Astrocyte of the cerebellum (primary cell): ENCODE results near the gene NEU2.

ENCODE experiments used
- DNase-seq: peaks from one replicate; pipeline ENCODE4 v3.0.0-alpha.2; 2011; ENCODE audit warnings: low read depth
- H3K4me3 ChIP-seq: 2 replicates; pipeline ENCODE4 v1.5.1; 2011; ENCODE audit warnings: mild to moderate bottlenecking, low read depth, low read length, moderate library complexity
- in situ Hi-C: cut with HindIII; loops from 2 replicates; pipeline ENCODE4 v1.10.0; 2017; ENCODE audit warnings: low sequenced_read_pairs
- TF ChIP-seq, protein P1 (sequence below): IDR thresholded peaks from 2 replicates; pipeline ENCODE4 v1.5.1; 2012; ENCODE audit warnings: low read length, low read depth, moderate library complexity, mild to moderate bottlenecking; ENCODE audit errors: missing control alignments

NEU2 gene

DNA sequence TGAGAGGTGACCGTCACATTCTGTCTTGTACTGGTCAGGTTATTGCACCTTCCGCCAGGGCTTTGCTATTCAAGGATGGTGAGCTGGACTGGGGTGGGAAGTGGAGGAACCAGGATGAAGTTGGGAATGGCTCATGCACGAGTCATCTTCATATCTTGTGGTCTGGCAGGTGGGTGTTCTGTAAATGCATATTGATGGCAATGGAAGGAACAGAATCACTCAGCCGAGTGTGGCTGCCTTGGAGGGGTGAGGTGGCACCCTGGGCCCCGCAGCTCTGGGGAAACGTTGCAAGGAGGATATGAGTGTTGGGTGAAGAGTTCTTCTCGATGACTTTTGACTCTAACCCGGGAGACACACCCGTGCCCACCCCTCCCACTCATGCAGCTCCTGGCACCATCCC is 1.2 kb downstream of the NEU2 start:
- no peak for DNase-seq
- TF ChIP-seq, protein P1, sequence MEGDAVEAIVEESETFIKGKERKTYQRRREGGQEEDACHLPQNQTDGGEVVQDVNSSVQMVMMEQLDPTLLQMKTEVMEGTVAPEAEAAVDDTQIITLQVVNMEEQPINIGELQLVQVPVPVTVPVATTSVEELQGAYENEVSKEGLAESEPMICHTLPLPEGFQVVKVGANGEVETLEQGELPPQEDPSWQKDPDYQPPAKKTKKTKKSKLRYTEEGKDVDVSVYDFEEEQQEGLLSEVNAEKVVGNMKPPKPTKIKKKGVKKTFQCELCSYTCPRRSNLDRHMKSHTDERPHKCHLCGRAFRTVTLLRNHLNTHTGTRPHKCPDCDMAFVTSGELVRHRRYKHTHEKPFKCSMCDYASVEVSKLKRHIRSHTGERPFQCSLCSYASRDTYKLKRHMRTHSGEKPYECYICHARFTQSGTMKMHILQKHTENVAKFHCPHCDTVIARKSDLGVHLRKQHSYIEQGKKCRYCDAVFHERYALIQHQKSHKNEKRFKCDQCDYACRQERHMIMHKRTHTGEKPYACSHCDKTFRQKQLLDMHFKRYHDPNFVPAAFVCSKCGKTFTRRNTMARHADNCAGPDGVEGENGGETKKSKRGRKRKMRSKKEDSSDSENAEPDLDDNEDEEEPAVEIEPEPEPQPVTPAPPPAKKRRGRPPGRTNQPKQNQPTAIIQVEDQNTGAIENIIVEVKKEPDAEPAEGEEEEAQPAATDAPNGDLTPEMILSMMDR, result no peak
- H3K4me3 ChIP-seq, result no peak overlapping the region
- in situ Hi-C loops, result no loop called here

DNA sequence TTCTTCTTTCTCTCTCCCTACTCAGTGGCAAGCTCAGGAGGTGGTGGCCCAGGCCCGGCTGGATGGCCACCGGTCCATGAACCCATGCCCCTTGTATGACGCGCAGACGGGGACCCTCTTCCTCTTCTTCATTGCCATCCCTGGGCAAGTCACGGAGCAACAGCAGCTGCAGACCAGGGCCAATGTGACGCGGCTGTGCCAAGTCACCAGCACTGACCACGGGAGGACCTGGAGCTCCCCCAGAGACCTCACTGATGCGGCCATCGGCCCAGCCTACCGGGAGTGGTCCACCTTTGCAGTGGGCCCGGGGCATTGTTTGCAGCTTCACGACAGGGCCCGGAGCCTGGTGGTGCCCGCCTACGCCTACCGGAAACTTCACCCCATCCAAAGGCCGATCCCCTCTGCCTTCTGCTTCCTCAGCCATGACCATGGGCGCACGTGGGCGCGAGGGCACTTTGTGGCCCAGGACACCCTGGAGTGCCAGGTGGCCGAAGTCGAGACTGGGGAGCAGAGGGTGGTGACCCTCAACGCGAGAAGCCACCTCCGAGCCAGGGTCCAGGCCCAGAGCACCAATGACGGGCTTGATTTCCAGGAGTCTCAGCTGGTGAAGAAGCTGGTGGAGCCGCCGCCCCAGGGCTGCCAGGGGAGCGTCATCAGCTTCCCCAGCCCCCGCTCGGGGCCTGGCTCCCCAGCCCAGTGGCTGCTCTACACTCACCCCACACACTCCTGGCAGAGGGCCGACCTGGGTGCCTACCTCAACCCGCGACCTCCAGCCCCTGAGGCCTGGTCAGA is 1.8 kb downstream of the NEU2 start:
- DNase-seq, result no peak
- in situ Hi-C loops, result no loop called here

DNA sequence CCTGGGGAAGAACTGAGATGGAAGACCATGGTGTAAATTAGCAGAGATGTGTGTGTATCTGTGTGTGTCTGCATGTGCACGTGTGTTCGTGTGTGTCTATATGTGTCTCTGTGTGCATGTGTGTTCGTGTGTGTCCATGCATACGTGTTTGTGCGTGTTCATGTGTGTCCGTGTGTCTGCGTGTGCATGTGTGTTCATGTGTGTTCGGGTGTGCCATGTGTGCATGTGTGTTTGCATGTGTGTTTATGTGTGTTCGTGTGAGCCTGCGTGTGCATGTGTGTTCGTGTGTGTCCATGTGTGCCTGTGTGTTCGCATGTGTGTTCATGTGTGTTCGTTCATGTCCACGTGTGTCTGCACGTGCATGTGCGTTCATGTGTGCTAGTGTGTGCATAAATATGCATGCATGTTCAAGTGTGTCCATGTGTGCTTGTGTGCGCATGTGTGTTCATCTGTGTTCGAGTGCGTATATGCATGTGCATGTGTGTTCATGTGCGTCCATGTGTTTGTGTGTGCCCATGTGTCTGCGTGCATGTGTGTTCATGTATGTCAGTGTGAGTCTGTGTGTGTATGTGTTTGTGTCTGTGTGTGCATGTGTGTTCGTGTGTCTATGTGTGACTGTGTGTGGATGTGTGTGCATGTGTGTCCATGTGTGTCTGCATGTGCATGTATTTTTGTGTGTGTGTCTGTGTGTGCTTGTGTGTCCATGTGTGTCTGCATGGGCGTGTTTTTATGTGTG is 3.1 kb downstream of the NEU2 start:
- in situ Hi-C loops, result no loop called here
- TF ChIP-seq, protein P1, result no peak
- no peak for DNase-seq

More for the DNA sequence above, 1.8 kb downstream of the NEU2 start:
- TF ChIP-seq, protein P1, result no peak
- H3K4me3 ChIP-seq, result no peak overlapping the region

DNA sequence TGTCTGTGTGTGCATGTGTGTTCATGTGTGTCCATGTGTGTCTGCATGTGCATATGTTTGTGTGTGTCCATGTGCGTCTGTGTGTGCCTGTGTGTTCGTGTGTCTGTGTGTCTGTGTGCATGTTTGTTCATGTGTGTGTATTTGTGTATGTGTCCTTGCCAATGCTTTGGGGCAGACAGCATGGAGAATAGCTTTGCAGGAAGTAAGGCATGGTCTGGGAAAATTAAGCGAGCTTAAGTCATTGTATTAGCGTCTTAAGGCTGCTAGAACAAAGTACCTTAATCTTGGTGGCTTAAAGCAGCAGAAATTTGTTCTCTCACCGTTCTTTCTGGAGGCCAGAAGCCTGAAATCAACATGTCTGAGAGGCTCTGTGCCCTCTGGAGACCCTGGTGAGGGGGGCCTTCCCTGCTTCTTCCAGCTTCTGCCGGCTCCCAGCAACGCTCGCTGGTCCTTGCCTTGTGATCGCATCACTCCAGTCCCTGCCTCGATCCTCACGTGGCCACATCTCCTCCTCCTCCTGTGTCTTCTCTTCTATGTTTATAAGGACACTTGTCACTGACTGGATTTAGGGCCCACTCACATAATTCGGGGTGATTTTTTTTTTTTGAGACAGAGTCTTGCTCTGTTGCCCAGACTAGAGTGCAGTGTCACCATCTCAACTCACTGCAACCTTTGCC is 3.8 kb downstream of the NEU2 start:
- TF ChIP-seq, protein P1, result no peak
- in situ Hi-C loops, result no loop called here
- no peak for DNase-seq
- no peak overlapping the region for H3K4me3 ChIP-seq

More for the DNA sequence above, 3.1 kb downstream of the NEU2 start:
- H3K4me3 ChIP-seq, result no peak overlapping the region

DNA sequence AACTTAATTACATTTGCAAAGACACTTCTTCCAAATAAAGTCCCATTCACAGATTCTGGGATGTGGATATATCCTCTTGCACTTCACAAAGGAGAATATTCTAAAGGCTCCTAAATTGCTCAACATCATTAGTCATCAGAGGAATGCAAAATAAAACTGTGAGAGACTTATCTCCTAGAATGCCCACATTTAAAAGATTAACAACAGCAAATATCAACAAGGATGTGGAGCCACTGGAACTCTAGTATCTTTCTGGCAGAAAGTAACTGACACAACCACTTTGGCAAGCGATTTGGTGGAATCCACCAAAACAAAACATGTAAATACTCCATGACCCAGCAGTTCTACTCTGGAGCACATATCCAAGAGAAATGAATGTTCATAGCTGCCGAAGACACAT is 4.6 kb downstream of the NEU2 start:
- no peak for DNase-seq
- TF ChIP-seq, protein P1, result no peak
- in situ Hi-C loops, result no loop called here
- no peak overlapping the region for H3K4me3 ChIP-seq

DNA sequence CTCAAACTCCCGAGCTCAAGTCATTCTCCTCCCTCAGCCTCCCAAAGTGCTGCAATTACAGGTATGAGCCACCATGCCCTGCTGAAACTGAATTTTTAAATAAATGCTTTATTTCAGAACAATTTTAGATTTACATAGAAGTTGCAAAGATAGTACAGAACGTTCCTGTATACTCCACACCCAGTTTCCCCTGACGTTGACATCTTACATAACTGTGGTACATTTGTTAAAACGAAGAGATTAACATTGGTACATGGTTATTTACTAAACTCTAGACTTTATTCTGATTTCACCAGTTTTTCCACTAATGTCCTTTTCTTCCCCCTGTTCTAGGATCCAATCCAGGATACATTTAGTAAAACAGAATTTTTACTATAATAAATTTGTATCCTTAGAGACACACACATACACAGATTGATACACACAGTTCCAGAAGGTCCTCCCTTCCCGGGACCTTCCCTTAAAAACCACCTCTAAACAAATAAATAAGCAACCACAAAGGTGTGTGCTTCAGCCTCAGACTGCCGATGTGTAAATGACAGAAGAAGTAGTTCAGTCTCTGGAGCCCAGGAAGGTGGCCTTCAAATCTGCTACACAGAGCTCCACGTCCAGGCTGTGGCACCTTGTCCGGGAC is 6.9 kb downstream of the NEU2 start:
- in situ Hi-C loops, result no loop called here
- no peak for DNase-seq
- no peak overlapping the region for H3K4me3 ChIP-seq
- TF ChIP-seq, protein P1, result no peak
